Measurements from ENCODE around the gene KCNF1. TPM values are rescaled to one million over a fixed set of nuclear protein-coding genes. Genes with fewer than 3 reads are reported as not detected.

Gene KCNF1
- total and polyA plus RNA-seq, 2 experiments from 2014 or later = 0.10 to 0.97 TPM

GRCh38 chr2:10885094-10885860, 26.5 kb upstream of the KCNF1 start:
- DNase-seq = no peak
- no peak overlapping the region for H3K4me2 ChIP-seq (ENCODE audit: unreplicated experiment)

GRCh38 chr2:10887476-10887875, 24.3 kb upstream of the KCNF1 start:
- Histone ChIP-seq H3K27ac (no peak overlapping the region), H2AFZ (no peak overlapping the region), H3K4me2 (ENCODE audit: unreplicated experiment) (no peak overlapping the region), H3K9me3 (ENCODE audit: low read depth) (no peaks in the 10 kb centered on the region), H3F3A (ENCODE audit: insufficient read depth) (no peaks in the 10 kb centered on the region), H3K9me2 (ENCODE audit: insufficient read depth) (no peaks in the 10 kb centered on the region), H3K9ac (no peak overlapping the region), H3K36me3 (ENCODE audit: low read depth) (no peaks in the 10 kb centered on the region), H4K20me1 (ENCODE audit: insufficient read depth) (no peaks in the 10 kb centered on the region), H3K4me3 (no peak overlapping the region), H3K79me2 (ENCODE audit: insufficient read depth) (no peaks in the 10 kb centered on the region), H3K4me1 (ENCODE audit: insufficient read depth) (no peaks in the 10 kb centered on the region), H3K27me3 (replicated peaks; ENCODE audit: insufficient read depth) (peaks cover 17% of the 10 kb centered on the region)
- no peak for DNase-seq
- in situ Hi-C loops (cut with MboI) = no loop called here
- WGBS, 2 experiments (ENCODE audit: low coverage in 1 of 2, low lambda C conversion rate in 2 of 2, missing lambda C conversion rate in 2 of 2) = 50 to 57% methylated on average over 3 of the region's 3 CpGs
- no peak for TF ChIP-seq EZH2 (IDR thresholded peaks at IDR 0.05; ENCODE audit: insufficient read depth, poor library complexity, severe bottlenecking)
- no peak for TF ChIP-seq EZH2phosphoT487 (IDR thresholded peaks at IDR 0.05; ENCODE audit: insufficient read depth, low read depth)

More at GRCh38 chr2:10885094-10885860, 26.5 kb upstream of the KCNF1 start:
- no peaks in the 10 kb centered on the region for H3K36me3 ChIP-seq (ENCODE audit: low read depth)
- no peaks in the 10 kb centered on the region for H3K4me1 ChIP-seq (ENCODE audit: insufficient read depth)
- no peak overlapping the region for H3K9ac ChIP-seq
- 80 to 82% methylated on average over 6 of the region's 6 CpGs for WGBS, 2 experiments (ENCODE audit: low coverage in 1 of 2, low lambda C conversion rate in 2 of 2, missing lambda C conversion rate in 2 of 2)
- no peaks in the 10 kb centered on the region for H4K20me1 ChIP-seq (ENCODE audit: insufficient read depth)
- H3K27ac ChIP-seq = no peak overlapping the region
- in situ Hi-C loops (cut with MboI) = no loop called here
- no peak overlapping the region for H3K4me3 ChIP-seq
- H3K79me2 ChIP-seq (ENCODE audit: insufficient read depth) = no peaks in the 10 kb centered on the region
- no peak overlapping the region for H2AFZ ChIP-seq
- TF ChIP-seq EZH2 (IDR thresholded peaks at IDR 0.05; ENCODE audit: insufficient read depth, poor library complexity, severe bottlenecking) (no peak), EZH2phosphoT487 (IDR thresholded peaks at IDR 0.05; ENCODE audit: insufficient read depth, low read depth) (no peak)
- H3F3A ChIP-seq (ENCODE audit: insufficient read depth) = no peaks in the 10 kb centered on the region
- no peaks in the 10 kb centered on the region for H3K9me3 ChIP-seq (ENCODE audit: low read depth)
- no peaks in the 10 kb centered on the region for H3K9me2 ChIP-seq (ENCODE audit: insufficient read depth)
- 0 out of 2 replicates have a peak, but pooled peaks cover 5% of the 10 kb centered on the region for H3K27me3 ChIP-seq (replicated peaks; ENCODE audit: insufficient read depth)

- WGBS, 2 experiments (ENCODE audit: low coverage in 1 of 2, low lambda C conversion rate in 2 of 2, missing lambda C conversion rate in 2 of 2) = 56 to 61% methylated on average over 9 of the region's 9 CpGs
- H3K4me3 ChIP-seq = no peak overlapping the region
- H2AFZ ChIP-seq = no peak overlapping the region
- in situ Hi-C loops (cut with MboI) = no loop called here
- no peaks in the 10 kb centered on the region for H3K9me2 ChIP-seq (ENCODE audit: insufficient read depth)
- DNase-seq = peak; percentile 44
- no peaks in the 10 kb centered on the region for H3K36me3 ChIP-seq (ENCODE audit: low read depth)
- no peak overlapping the region for H3K4me2 ChIP-seq (ENCODE audit: unreplicated experiment)
- TF ChIP-seq EZH2phosphoT487 (IDR thresholded peaks at IDR 0.05; ENCODE audit: insufficient read depth, low read depth) = no peak
- TF ChIP-seq EZH2 (IDR thresholded peaks at IDR 0.05; ENCODE audit: insufficient read depth, poor library complexity, severe bottlenecking) = no peak
- no peaks in the 10 kb centered on the region for H3K9me3 ChIP-seq (ENCODE audit: low read depth)
- no peak overlapping the region for H3K9ac ChIP-seq
- H3K27ac ChIP-seq = no peak overlapping the region
- no peaks in the 10 kb centered on the region for H3K4me1 ChIP-seq (ENCODE audit: insufficient read depth)
- H3F3A ChIP-seq (ENCODE audit: insufficient read depth) = no peaks in the 10 kb centered on the region
- H3K79me2 ChIP-seq (ENCODE audit: insufficient read depth) = no peaks in the 10 kb centered on the region
- H4K20me1 ChIP-seq (ENCODE audit: insufficient read depth) = no peaks in the 10 kb centered on the region
- peaks cover 21% of the 10 kb centered on the region for H3K27me3 ChIP-seq (replicated peaks; ENCODE audit: insufficient read depth)
Observed at GRCh38 chr2:10889651-10890215, 22.0 kb upstream of the KCNF1 start.

GRCh38 chr2:10890706-10891270, 20.9 kb upstream of the KCNF1 start:
- DNase-seq = no peak
- peaks cover 21% of the 10 kb centered on the region for H3K27me3 ChIP-seq (replicated peaks; ENCODE audit: insufficient read depth)

More at GRCh38 chr2:10890706-10891270, 20.9 kb upstream of the KCNF1 start:
- no peak for TF ChIP-seq EZH2 (IDR thresholded peaks at IDR 0.05; ENCODE audit: insufficient read depth, poor library complexity, severe bottlenecking)
- no peak for TF ChIP-seq EZH2phosphoT487 (IDR thresholded peaks at IDR 0.05; ENCODE audit: insufficient read depth, low read depth)
- no peak overlapping the region for H3K27ac ChIP-seq
- H4K20me1 ChIP-seq (ENCODE audit: insufficient read depth) = no peaks in the 10 kb centered on the region
- no peaks in the 10 kb centered on the region for H3K9me3 ChIP-seq (ENCODE audit: low read depth)
- H2AFZ ChIP-seq = no peak overlapping the region
- no peaks in the 10 kb centered on the region for H3F3A ChIP-seq (ENCODE audit: insufficient read depth)
- H3K4me1 ChIP-seq (ENCODE audit: insufficient read depth) = no peaks in the 10 kb centered on the region
- no peaks in the 10 kb centered on the region for H3K79me2 ChIP-seq (ENCODE audit: insufficient read depth)
- H3K36me3 ChIP-seq (ENCODE audit: low read depth) = no peaks in the 10 kb centered on the region
- no peak overlapping the region for H3K4me2 ChIP-seq (ENCODE audit: unreplicated experiment)
- no peaks in the 10 kb centered on the region for H3K9me2 ChIP-seq (ENCODE audit: insufficient read depth)
- no peak overlapping the region for H3K9ac ChIP-seq
- 47 to 48% methylated on average over 8 of the region's 8 CpGs for WGBS, 2 experiments (ENCODE audit: low coverage in 1 of 2, low lambda C conversion rate in 2 of 2, missing lambda C conversion rate in 2 of 2)
- in situ Hi-C loops (cut with MboI) = no loop called here
- H3K4me3 ChIP-seq = no peak overlapping the region

Measured in GM23248 (cell line).